NCI-H2081 treated with DMSO at 0.1 percent for 48 hours (cell line): ENCODE results near the gene MDFIC2.

ENCODE experiments used
- DNase-seq: peaks from one replicate; lab custom pipeline; 2025; lab: John Stamatoyannopoulos, UW

MDFIC2 gene

GRCh38 chr3:70180664-70181063 is 131.8 kb downstream of the MDFIC2 start:
- DNase-seq = no peak

DNA sequence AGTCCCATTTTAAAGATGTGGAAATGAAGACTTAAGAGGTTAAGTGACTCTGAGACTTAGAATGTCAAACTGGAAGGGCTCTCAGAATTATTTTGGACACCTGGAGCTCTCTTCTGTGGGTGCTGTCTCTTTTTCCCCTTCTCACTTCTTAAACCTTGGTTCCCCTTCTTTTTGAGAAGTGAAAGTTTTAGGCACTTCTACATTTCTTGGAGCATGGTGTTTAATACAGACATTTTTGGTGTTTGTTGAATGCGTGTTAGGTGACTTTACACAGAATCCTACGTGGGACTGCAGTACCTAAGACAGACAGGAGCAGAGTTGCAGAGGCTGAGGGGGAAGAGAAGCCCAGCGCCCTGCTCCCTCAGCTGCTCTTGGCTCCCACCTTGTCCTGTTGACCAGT is 133.3 kb downstream of the MDFIC2 start:
- DNase-seq = no peak

DNA sequence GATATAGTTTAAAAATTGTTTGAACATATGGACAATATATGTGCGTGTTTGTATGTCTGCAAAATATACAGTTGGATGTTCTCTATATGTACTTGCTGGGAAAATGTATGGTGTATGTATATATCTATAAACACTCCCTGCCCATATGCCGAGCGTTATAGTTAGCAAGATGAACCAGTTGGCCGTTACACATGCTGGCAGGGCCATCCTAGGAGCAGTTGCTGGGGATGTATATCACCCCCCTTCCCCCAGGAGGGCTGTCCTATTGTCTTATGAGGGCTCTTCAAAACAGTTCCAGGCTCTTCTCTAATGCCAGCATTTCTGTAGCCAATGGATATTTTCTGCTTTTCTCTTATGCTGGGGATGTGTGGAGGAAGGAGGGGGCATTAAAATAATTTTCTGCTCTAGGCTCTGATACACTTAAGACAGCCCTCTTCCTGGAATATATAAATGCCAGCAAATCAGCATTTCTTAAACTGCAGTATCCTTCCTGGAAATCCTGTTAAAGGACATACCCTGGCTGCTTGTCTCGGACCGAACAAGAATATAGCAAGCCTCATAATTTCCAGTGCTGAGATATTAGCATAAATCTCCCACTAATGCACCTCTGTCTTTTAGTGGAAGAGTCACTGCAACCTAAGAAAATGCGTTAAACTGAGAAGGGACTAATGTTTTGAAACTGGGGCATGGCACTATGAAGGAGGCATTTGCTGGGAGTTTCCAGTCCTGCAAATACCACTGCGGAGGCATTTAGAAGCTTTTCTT is 134.4 kb downstream of the MDFIC2 start:
- DNase-seq = no peak

- no peak for DNase-seq
These were observed 136.2 kb downstream of the MDFIC2 start for GRCh38 chr3:70176224-70176623.

DNA sequence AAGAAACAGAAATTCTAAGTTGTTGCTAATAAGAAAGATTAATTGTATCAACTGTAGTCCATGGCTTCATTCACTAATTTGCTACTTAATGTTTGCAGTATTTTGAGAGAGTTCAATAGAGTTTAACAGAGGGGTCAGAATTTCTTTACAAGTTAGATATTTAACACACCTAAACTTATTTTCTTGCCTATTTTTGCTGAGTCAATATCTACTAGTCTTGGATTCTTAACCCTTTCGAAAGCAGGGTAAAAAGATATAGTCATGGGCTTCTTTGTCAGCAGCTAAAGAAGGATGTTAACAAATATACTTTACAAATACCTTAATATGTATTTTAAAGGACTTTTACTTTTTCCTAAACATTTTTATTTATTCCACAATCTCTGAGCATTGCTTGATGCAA is 155.6 kb downstream of the MDFIC2 start:
- DNase-seq = no peak

GRCh38 chr3:70150599-70150998 is 161.8 kb downstream of the MDFIC2 start:
- no peak for DNase-seq

DNA sequence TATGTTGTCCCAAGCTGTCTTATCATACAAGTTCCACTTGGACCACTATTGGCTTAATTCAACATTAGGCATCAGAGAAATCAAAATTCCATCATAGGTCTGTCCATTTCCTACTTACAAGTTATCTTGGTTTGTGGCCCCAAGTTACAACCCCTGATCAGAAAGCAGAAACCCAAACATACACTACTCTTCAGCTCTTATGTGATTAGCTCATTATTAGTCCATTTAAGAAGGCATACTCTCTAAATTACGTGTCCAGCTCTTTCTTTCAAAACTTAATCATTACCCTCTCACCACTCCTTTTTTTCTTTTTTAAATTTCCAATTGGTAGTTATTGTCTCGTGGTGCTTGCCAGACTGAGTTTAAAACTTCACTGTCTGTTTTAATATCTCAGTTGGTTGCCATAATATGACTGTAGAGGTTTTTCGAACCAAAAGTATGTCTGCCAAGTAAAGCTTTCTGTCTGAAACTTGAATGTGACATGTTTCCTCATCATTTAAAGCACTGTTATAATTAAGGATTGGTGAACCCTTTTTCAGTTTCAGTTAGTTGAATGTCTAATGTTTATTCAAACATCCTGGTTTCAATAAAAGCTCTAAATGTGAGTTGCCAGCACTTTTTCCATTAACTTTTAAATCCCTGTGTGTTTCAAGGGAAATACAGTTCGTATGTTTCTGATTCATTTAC is 162.6 kb downstream of the MDFIC2 start:
- no peak for DNase-seq
